GM21529 (cell line): ENCODE measurements around the gene NTF3.

ENCODE experiments used
- ATAC-seq: cut with Tn5 transposase; IDR thresholded peaks from one replicate; pipeline ENCODE4 v1.9.1; 2021; ENCODE audit not compliant: unreplicated experiment

Gene NTF3

GRCh38 chr12:5509557-5509956, 77.6 kb downstream of the NTF3 start:
- no peak for ATAC-seq

DNA sequence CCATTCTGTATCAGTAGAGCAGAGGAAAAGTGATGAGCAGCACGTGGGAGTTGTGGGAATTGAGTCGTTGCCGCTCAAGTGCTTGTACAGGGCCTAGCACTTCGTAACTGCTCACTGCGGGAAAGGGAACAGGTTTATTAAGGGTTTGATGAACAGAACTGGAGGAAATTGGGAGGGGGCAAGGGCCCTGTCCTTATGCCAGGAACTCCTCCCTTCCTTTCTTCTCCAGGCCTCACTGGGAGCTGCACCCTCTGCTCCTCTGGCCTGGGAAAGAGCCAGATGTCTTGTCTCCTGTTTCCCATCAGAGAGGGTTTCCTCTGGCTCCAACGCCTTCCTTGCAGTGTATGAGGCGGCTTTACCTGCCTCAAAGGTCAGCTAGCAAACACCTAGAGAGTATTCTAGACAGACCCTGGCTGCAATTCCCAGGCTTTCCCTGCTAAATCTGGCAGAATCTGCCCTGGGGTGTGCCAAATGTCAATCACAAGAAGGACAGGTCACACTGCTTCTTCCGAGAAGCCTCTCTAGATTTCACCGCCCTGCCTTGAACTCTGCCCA, 78.4 kb downstream of the NTF3 start:
- ATAC-seq, result no peak

DNA sequence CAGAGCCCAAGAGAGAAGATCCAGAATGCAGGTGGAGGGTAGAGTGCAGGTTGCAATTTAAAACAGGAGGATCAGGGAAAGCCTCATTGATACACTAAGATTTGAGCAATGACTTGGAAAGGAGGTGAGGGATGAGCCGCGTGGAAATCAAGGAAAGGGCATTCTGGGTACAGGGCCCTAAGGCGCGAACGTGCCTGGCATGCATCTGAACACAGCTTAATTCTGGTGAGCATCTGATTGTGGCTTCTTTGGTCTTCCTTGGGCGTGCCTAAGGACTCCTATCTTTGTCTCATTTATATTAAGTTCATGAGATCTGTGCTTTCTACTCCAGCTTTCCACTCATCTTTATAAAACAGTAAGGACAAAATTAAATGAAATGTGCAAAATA, 79.3 kb downstream of the NTF3 start:
- no peak for ATAC-seq

DNA sequence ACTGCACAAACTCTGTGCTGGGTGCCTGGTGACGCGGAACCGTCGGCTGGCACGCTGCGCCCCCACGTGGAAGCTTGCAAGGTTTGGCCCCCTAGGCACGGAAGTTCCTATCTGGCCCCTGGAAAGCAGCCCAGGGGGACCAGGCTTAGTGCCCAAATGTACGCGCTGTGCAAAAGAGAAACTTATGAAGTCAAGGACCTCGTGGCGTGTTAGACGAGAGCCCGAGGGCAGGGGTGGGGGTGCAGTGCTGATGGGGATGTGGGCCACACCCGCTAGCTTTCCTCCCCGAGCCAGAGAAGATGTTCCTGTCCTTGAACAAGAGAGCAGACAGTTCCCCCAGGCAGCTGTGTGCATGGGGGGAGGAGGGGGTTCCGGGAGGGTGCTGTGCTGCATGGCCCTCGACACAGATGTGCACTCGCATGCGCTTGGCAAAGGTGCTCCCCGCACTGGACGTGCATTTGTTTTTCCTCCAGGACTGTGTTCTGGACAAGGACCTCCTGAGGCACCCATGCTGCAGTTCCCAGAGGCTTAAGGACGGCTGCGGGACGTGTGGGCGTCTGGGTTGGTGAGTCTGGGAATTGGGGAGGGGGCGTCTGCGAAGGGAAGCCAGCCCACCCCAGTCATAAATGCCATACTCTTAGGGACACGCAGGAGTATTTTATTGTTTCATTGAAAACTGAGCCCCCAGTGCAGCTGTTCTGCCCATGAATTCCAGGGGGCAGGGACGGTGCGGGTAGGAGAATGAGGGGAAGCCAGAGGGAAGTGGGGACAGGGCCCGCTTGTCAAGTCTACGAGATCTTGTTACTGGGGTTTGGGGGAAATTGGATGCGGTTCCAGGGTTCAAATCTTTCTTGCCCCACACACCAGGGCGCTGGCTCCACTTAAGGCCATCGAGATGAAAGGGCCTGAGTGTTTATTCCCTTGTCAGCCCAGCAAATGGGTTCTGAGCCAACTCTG, 80.0 kb downstream of the NTF3 start:
- ATAC-seq, result no peak

DNA sequence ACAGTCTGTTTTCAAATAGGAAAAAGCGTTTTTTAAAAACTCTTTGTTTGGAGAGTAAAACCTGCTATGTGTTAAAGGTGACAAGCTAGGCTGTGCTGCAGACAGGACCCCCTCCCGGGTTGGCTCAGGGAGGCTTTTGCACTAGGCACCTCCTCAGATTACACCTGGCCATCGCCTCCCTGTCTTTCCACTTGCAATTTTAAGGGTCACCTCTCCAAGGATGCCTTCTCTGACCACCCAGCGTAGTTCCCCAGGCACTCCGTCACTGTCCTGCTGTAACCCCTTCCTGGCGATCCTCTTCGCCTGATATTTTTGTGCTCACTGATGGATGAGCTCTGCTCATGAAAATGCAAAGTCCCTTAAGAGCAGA, 80.7 kb downstream of the NTF3 start:
- no peak for ATAC-seq

- no peak for ATAC-seq
These were observed 81.5 kb downstream of the NTF3 start for GRCh38 chr12:5513406-5513805.

- no peak for ATAC-seq
These were observed 82.1 kb downstream of the NTF3 start for GRCh38 chr12:5514016-5514415.

DNA sequence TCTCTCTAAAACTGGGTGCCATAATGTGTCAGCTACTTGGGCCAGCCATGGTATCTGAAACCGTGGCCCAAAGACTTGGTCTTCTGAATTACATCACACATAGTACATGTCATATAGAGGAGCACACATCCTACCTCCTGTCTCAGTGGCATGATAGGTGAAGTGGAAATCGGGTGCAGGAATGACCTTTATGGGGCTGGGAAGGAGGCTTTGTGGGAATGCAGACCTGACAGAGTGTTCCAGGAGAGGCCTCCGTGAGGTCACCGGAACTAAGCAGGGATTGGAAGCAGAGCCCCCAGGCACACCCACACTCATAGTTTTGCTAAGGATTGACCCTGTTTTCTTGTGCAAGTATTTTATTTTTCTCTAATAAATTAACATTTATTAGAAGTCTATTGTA, 82.6 kb downstream of the NTF3 start:
- ATAC-seq, result no peak

DNA sequence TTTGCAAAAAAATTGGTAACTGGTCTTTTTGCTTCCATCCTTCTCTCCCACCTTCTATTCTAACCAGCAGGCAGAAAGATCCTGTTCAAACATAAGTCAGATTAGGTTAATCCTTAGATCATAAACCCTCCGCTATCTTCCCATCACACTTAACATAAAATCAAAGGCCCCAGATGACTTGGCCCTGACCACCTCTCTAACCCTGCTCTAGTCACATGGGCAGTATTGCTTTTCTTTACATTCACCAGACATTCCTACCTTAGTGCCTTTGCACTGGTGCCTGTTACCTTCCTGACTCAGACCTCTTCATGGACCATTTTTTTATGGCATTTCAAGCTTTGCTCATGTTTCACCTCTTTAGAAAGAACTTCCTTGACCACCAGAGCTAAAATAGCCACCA, 83.5 kb downstream of the NTF3 start:
- no peak for ATAC-seq

GRCh38 chr12:5516371-5517241, 84.7 kb downstream of the NTF3 start:
- ATAC-seq, result no peak

DNA sequence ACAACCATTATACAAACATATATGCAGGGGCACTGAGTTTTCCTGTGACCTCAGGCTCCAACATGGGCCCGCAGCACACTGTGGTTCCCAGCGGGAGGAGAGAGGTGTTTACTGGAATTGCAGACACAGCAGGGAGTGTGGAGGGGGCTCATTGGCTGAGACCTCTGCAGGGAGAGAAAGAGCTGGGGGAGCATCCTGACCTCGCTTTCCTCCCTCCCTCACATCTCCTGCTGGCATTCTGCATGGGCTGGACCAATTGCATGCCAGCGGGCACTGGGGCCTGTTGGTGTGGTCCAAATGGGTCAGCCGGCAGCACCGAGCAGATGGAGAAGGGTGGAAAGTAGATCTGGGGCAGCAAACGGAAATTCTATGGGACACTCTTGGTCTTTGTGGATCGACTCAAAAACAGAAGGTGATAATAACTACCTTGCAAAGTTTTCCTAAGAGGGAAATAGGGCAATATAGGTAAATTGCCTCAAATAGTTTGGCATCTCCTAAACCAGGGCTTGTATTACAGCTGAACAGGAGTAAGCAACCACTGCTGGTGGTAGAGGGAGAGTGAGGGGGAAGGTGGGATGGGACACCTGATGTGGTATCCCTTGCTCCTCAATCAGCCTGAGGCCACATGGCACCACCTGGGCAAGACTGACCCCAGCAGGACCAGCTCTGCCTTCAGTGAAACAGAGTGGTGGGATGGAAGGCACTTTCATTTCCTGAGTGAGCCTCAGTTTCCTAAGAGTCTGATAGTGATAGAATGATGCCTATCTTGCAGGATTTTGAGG, 86.9 kb downstream of the NTF3 start:
- no peak for ATAC-seq

DNA sequence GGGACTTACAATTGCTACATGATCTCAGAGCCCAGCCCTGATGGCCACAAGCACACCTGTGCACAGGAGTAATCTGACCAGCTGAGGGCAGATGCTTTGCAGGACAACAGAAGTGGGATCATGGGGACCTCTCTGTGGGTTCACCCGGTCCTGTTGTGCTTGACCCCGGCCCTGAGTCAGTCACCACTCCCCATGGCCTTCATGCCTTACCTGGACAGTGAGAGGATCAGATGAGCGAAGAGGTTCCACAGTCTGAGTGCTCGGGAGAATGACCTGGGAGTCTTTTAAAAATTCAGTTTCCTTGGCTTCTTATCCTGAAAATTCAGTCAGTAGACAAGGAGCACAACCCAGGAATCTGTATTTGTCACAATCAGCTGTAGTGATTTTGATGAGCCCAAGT, 88.1 kb downstream of the NTF3 start:
- ATAC-seq, result no peak

DNA sequence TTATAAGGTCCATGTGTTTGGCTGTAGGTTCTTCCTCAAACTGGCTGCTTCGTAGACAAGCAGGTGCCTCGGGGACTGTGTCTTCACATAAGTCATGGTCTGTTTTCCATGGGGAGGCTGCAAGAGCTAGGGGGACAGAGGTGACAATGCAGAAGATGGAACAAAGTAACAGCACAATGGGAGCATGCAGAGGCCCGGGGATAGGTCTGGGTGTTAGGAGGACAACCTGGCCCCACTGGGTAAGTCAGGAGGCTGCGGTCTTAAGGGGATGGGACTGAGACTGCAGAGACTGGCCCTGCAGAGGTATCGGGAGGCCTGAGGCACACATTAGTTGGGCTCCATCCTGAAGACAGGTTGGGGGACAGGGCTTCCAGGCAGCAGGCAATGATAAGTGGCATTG, 88.9 kb downstream of the NTF3 start:
- ATAC-seq, result no peak

GRCh38 chr12:5521456-5522325, 89.8 kb downstream of the NTF3 start:
- no peak for ATAC-seq

DNA sequence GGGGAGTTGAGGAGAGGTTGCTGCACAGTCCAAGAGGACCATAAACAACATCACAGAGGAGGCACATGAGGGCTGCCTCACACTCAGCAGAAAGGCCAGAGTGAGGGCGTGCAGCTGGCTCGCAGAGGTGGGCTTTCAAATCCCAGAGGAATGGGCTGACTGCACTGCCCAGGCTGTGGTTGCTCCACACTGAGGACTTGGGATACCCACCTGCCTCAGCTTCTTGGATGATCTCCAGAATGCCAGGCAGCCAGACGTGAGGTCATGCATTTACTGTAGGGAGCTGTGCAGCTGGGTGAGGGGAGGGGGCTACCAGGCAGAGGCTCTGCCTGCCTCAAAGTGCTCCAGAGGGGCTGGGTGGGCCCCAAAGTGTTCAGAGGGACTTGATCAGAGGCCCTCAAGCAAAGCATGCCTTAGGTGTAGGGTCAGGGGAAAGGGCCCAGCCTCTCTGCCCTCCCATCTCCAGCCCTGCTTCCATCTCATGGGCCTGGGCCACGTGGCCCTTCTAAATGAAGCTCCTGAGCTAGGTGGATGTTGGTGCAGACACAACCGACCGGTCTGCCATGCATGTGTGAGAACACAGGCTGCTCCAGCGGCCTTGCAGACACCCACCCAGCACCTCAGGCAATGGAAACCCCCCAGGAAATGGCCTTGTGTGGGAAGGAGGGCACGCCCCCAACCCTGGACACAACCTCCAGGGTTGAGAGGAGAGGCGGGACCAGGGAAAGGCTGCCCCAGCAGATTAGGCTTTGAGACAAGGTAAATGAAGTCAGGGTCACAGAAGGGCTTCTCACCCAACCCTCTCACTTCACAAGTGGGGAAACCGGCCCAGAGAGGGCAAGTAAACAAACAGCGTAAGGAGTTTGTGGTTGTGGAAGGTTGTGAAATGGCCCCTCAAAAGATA, 90.8 kb downstream of the NTF3 start:
- no peak for ATAC-seq

GRCh38 chr12:5523396-5524115, 91.6 kb downstream of the NTF3 start:
- ATAC-seq, result no peak

- ATAC-seq, result no peak
These were observed 92.3 kb downstream of the NTF3 start for GRCh38 chr12:5524116-5524768.
